ENCODE data around the gene SSBP4. TPM values are rescaled to one million over a fixed set of nuclear protein-coding genes. Genes with fewer than 3 reads are reported as not detected.

Gene SSBP4
- total and polyA plus RNA-seq, 4 donors: 4.0 to 19.0 (median 11.5) TPM

GRCh38 chr19:18379803-18380747, 39.1 kb upstream of the SSBP4 start:
- Histone ChIP-seq H3K4me3 (ENCODE audit: low read depth in 1 of 3, low read length in 3 of 3) (no peak overlapping the region), H3K27ac (ENCODE audit: low read depth in 1 of 2, low read length in 2 of 2) (peak overlapping the region; percentile 77 to 78), H3K9me3 (ENCODE audit: control insufficient read depth in 4 of 4, low read length in 3 of 4) (no peaks in the 10 kb centered on the region), H3K27me3 (ENCODE audit: control insufficient read depth in 4 of 4, insufficient read depth in 4 of 4, low read length in 3 of 4) (no peaks in the 10 kb centered on the region), H3K9ac (ENCODE audit: low read depth in 1 of 2, low read length in 2 of 2) (peak overlapping the region in 1 of 2 donors; percentile 53), H3K36me3 (ENCODE audit: control insufficient read depth in 4 of 4, insufficient read depth in 3 of 4, low read depth in 1 of 4, low read length in 3 of 4) (no peaks in the 10 kb centered on the region), H3K4me1 (ENCODE audit: control insufficient read depth in 4 of 4, insufficient read depth in 4 of 4, low read length in 3 of 4) (peaks cover 9 to 37% (median 25%) of the 10 kb centered on the region in 4 donors)
- peak; percentile 78 for DNase-seq (ENCODE audit: low spot score)
- 21% methylated on average over 22 of the region's 22 CpGs for WGBS
- TF ChIP-seq TAF1 (conservative IDR thresholded peaks at IDR 0.05) (no peak), YY1 (IDR thresholded peaks at IDR 0.05) (peak; percentile 81), RXRA (IDR thresholded peaks at IDR 0.05) (peak; percentile 99), ZBTB33 (IDR thresholded peaks at IDR 0.05) (peak; percentile 94), SP1 (IDR thresholded peaks at IDR 0.05) (peak; percentile 97), NR2F2 (IDR thresholded peaks at IDR 0.05) (peak; percentile 88), EGR1 (IDR thresholded peaks at IDR 0.05; ENCODE audit: low read depth in 2 of 2) (peak in 1 of 2 donors; percentile 80), HNF4A (conservative IDR thresholded peaks at IDR 0.05) (peak; percentile 86 to 97), CTCF (IDR thresholded peaks at IDR 0.05; ENCODE audit: low read depth, low read length, missing input control) (no peak), MAX (IDR thresholded peaks at IDR 0.05) (peak; percentile 98), RAD21 (IDR thresholded peaks at IDR 0.05) (peak; percentile 19 to 48), ATF3 (IDR thresholded peaks at IDR 0.05) (peak; percentile 78), REST (IDR thresholded peaks at IDR 0.05) (peak; percentile 78), HNF4G (IDR thresholded peaks at IDR 0.05) (peak; percentile 41), GABPA (IDR thresholded peaks at IDR 0.05 in 1 of 2, conservative IDR thresholded peaks at IDR 0.05 in 1 of 2) (peak in 1 of 2 donors; percentile 78), JUND (IDR thresholded peaks at IDR 0.05) (peak; percentile 98), FOXA1 (IDR thresholded peaks at IDR 0.05) (peak; percentile 94), FOXA2 (IDR thresholded peaks at IDR 0.05) (peak; percentile 93)
